Measurements from ENCODE around the gene SPANXD. TPM values are rescaled to one million over a fixed set of nuclear protein-coding genes. Genes with fewer than 3 reads are reported as not detected.

Gene SPANXD
- total RNA-seq, 2 experiments from 2014 or later = not detected

Other genes starting within 250 kb of the SPANXD start
- not detected for gene SPANXA1, start 114.0 kb downstream of the SPANXD start, total RNA-seq
- gene SPANXA2, start 109.0 kb downstream of the SPANXD start, total RNA-seq = not detected
- not detected for gene MAGEC3, start 139.6 kb upstream of the SPANXD start, total RNA-seq
- not detected for gene MAGEC1, start 205.2 kb upstream of the SPANXD start, total RNA-seq